NCI-H1105 treated with DMSO at 0.1 percent for 48 hours (cell line): Measurements from ENCODE around the gene IL22RA1.

ENCODE experiments used
- DNase-seq: peaks from one replicate; lab custom pipeline; 2025; lab: John Stamatoyannopoulos, UW

IL22RA1 gene

GRCh38 chr1:24096009-24096738 is 46.8 kb downstream of the IL22RA1 start:
- no peak for DNase-seq

- no peak for DNase-seq
Observed at GRCh38 chr1:24095140-24095859, 47.6 kb downstream of the IL22RA1 start.

GRCh38 chr1:24094554-24094953 is 48.4 kb downstream of the IL22RA1 start:
- DNase-seq, result no peak

- no peak for DNase-seq
Observed at GRCh38 chr1:24093732-24094131, 49.2 kb downstream of the IL22RA1 start.

GRCh38 chr1:24092979-24093378 is 50.0 kb downstream of the IL22RA1 start:
- no peak for DNase-seq

GRCh38 chr1:24091971-24092482 is 50.9 kb downstream of the IL22RA1 start:
- DNase-seq, result no peak

GRCh38 chr1:24090736-24091135 is 52.2 kb downstream of the IL22RA1 start:
- DNase-seq, result no peak

- DNase-seq, result no peak
Observed at GRCh38 chr1:24089743-24090555, 53.0 kb downstream of the IL22RA1 start.

GRCh38 chr1:24089027-24089742 is 53.8 kb downstream of the IL22RA1 start:
- no peak for DNase-seq

- no peak for DNase-seq
Observed at GRCh38 chr1:24086466-24086865, 56.5 kb downstream of the IL22RA1 start.

- no peak for DNase-seq
Observed at GRCh38 chr1:24085546-24085945, 57.4 kb downstream of the IL22RA1 start.

GRCh38 chr1:24085007-24085406 is 57.9 kb downstream of the IL22RA1 start:
- DNase-seq, result no peak

GRCh38 chr1:24084050-24084449 is 58.9 kb downstream of the IL22RA1 start:
- no peak for DNase-seq

- no peak for DNase-seq
Observed at GRCh38 chr1:24082372-24082771, 60.6 kb downstream of the IL22RA1 start.

GRCh38 chr1:24081190-24081589 is 61.8 kb downstream of the IL22RA1 start:
- no peak for DNase-seq

- DNase-seq, result no peak
Observed at GRCh38 chr1:24080131-24080530, 62.8 kb downstream of the IL22RA1 start.

- DNase-seq, result no peak
Observed at GRCh38 chr1:24077278-24077978, 65.5 kb downstream of the IL22RA1 start.

GRCh38 chr1:24075946-24076345 is 67.0 kb downstream of the IL22RA1 start:
- DNase-seq, result no peak

- DNase-seq, result no peak
Observed at GRCh38 chr1:24075590-24075854, 67.4 kb downstream of the IL22RA1 start.

GRCh38 chr1:24074817-24075589 is 67.9 kb downstream of the IL22RA1 start:
- no peak for DNase-seq

GRCh38 chr1:24074196-24074595 is 68.7 kb downstream of the IL22RA1 start:
- DNase-seq, result no peak
